DMS53 treated with DMSO at 0.1 percent for 48 hours (cell line): Measurements from ENCODE around the gene R3HDM4.
"Not testable (repeated sequence)": the region's sequence is repeated elsewhere in the genome, so short reads cannot be mapped to it uniquely, and the experiment has no call there.

Experiments
- DNase-seq: peaks from one replicate; lab custom pipeline; 2025; ENCODE audit not compliant: unreplicated experiment; lab: John Stamatoyannopoulos, UW

Gene R3HDM4

GRCh38 chr19:896434-896833 lies 16.6 kb downstream of the R3HDM4 start:
- DNase-seq: no peak

DNA sequence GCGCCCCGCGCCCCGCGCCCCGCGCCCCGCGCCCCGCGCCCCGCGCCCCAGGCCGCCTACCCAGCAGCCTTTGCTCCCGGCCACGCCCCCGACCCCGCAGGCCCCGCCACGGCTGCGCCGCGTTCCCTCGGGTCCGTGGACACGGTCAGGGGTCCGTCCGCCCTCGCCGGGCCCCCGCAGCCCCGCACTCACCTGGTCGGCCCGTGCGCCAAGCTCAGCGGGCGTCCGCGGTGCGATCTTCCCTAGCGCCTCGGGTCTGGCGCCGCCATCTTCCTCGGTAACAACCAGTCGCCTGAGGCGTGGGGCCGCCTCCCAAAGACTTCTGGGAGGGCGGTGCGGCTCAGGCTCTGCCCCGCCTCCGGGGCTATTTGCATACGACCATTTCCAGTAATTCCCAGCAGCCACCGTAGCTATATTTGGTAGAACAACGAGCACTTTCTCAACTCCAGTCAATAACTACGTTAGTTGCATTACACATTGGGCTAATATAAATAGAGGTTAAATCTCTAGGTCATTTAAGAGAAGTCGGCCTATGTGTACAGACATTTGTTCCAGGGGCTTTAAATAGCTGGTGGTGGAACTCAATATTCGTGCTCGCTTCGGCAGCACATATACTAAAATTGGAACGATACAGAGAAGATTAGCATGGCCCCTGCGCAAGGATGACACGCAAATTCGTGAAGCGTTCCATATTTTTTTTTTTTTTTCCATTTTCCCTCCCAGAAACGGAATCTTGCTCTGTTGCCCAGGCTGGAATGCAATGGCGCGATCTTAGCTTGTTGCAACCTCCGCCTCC lies 19.9 kb downstream of the R3HDM4 start, which contains the start of the genes MED16 and RNU6-9:
Gene MED16 (minus strand): TSS at position 294 of the 796 bp plus-strand sequence. CDS start 2,056 bp downstream, outside the sequence.
Gene RNU6-9 (plus strand): TSS at position 591 of the 796 bp plus-strand sequence.
- DNase-seq: peak; percentile 65

DNA sequence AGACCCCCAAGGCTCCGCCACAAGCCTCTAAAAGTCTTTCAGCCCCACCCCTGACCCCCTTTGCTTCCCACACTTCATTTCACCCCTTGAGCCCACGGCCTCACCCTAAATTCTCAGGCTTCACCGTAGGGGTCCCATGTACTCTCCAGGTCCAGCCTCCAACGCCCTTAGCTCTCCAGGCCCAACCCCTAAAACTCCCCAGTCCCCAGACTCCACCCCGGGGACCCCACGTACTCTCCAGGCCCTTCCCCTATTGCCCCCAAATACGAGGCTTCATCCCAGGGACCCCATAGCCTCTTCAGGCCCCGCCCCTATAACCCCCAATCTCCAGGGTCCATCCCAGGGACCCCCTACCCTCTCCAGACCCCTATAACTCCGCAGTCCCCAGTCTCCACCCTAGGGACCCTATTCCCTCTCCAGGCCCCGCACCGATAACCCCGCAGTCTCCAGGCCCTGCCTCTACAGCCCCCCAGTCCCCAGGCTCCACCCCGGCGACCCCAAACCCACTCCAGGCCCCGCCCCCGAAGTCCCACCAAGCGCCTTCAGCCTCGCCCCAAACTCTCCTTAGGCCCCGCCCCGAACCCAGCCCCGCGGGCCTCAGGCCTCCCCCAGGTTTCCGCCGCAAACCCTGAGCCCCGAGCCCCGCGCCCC lies 20.7 kb downstream of the R3HDM4 start:
- no peak for DNase-seq

DNA sequence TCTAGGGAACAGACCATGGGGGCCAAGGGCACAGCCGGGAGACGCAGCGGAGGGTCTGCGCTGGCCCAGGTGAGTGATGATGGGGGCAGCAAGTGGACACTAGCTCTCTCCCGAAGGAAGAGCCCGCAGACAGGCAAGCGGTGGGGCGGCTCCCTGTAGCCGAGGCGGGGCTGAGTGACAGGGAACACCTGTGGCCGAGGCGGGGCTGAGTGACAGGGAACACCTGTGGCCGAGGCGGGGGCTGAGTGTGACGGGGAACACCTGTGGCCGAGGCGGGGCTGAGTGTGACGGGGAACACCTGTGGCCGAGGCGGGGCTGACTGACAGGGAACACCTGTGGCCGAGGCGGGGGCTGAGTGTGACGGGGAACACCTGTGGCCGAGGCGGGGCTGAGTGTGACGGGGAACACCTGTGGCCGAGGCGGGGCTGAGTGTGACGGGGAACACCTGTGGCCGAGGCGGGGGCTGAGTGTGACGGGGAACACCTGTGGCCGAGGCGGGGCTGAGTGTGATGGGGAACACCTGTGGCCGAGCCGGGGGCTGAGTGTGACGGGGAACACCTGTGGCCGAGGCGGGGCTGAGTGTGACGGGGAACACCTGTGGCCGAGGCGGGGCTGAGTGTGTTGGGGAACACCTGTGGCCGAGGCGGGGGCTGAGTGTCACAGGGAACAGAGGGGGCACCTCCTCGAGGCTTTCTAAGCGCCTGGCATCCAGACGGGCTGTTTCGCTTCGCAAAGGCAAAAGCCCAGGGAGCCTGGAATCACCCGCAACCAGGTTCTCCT lies 21.4 kb downstream of the R3HDM4 start:
- peak; percentile 57 for DNase-seq

GRCh38 chr19:890831-891230 lies 22.2 kb downstream of the R3HDM4 start:
- DNase-seq: no peak

- no peak for DNase-seq
Observed at GRCh38 chr19:889662-890295, 23.2 kb downstream of the R3HDM4 start.

GRCh38 chr19:888581-889385 lies 24.2 kb downstream of the R3HDM4 start:
- DNase-seq: no peak

- no peak for DNase-seq
Observed at GRCh38 chr19:887599-887998, 25.4 kb downstream of the R3HDM4 start.

GRCh38 chr19:887072-887471 lies 25.9 kb downstream of the R3HDM4 start:
- no peak for DNase-seq

GRCh38 chr19:885536-886224 lies 27.3 kb downstream of the R3HDM4 start:
- no peak for DNase-seq

- DNase-seq: no peak
Observed at GRCh38 chr19:884420-885211, 28.4 kb downstream of the R3HDM4 start.

DNA sequence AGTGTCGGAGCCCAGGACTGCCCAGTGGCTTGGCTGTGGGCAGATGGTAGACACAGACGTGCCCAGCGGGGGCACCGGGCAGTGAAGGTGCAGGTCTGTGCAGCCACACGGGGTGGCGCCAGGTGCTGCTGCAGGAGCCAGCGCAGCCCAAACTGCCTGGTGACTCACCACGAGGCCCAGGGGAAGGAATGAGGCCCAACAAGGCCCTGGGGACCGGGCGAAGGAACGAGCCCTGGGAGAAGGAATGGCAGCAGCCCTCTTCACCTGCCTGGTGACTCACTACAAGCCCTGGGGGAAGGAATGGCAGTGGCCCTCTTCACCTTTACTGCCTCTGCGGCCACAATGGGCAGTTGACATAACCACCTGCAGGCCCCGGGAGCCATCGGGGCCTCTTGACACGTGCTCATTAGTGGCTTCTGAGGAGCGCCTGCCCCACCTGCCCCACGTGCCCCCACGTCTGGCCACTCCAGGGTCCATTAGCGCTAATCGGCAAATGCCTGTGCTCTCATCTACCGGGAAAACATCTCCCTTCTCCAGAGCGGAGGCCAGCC lies 29.3 kb downstream of the R3HDM4 start:
- DNase-seq: peak; percentile 75

- no peak for DNase-seq
Observed at GRCh38 chr19:882871-883497, 30.0 kb downstream of the R3HDM4 start.

DNA sequence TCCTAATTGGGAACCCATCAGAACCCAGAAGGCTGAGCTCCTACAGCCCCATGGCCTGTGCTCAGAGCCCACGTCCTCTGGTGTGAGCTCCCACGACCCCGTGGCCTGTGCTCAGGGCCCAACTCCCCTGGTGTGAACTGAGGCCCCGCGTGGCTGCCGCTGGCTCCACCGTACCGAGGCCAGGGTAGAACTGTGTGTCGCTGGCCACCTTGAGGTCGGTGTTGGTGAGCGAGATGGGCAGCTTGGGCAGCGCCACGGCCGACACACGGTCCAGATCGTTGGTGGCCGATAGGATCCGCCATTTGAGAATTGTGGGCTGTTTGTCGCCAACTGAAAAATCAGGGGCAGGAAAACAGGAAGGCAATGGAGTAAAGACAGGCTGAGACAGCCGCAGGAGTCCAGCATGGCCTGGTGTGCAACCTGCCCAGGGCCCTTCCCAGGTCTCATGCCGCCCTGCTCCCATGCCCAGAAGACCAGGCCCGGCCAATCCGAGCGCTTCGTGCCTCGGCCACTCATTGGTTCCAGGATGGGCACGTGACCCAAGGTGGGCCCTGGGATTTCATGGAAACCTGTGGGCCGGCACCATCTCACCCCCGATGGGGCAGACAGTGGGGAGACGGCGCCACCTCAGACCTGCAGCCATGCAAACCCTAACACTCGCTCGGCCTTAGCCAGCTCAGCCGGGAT lies 31.5 kb downstream of the R3HDM4 start:
- DNase-seq: no peak

GRCh38 chr19:879711-880438 lies 33.1 kb downstream of the R3HDM4 start:
- DNase-seq: no peak

GRCh38 chr19:878751-879561 lies 34.1 kb downstream of the R3HDM4 start:
- DNase-seq: not testable (repeated sequence)
